Stimulated activated memory B cell treated with anti-CD40 and anti-IgM and Interleukin-4, amounts not matched to agents 10 μg/mL and 1 μg/mL and 100 μg/mL, for 72 hours (primary cell): Measurements from ENCODE around the gene RAB3IL1.

Experiments used
- ATAC-seq: fragments of 150-1000 bp; cut with Tn5 transposase; 2 replicates; pipeline ENCODE4 v1.10.0; 2021
- H3K27ac Mint-ChIP-seq: one replicate; pipeline ENCODE4 v1.8.0; 2022; ENCODE audit warnings: mild to moderate bottlenecking, mixed read lengths
- H3K27me3 Mint-ChIP-seq: one replicate; pipeline ENCODE4 v1.8.0; 2022; ENCODE audit warnings: mixed read lengths
- H3K36me3 Mint-ChIP-seq: one replicate; pipeline ENCODE4 v1.8.0; 2022; ENCODE audit warnings: mixed read lengths
- H3K4me1 Mint-ChIP-seq: one replicate; pipeline ENCODE4 v1.8.0; 2022; ENCODE audit warnings: mixed read lengths
- H3K4me3 Mint-ChIP-seq: one replicate; pipeline ENCODE4 v1.8.0; 2022; ENCODE audit warnings: mild to moderate bottlenecking, moderate library complexity, mixed read lengths
- H3K9me3 Mint-ChIP-seq: one replicate; pipeline ENCODE4 v1.8.0; 2022; ENCODE audit warnings: mixed read lengths

The RAB3IL1 gene

DNA sequence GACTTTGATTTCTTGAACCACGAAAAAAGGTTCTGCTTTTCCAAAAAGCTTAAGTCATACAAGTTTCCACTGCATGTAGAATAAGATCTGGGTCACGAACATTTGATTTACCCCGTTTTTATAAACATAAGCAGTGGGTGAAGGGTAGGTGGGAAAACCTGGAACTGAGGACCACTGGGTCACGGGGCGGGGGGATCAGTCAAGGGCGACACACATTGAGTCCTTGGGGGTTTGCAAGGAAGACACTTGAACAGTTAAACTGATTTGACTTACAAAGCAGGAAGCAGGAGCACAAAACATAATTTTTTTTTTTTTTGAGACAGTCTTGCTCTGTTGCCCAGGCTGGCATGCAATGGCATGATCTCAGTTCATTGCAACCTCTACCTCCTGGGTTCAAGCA is 36.9 kb downstream of the RAB3IL1 start:
- no peaks in the 10 kb centered on the region for H3K27me3 Mint-ChIP-seq
- peak; percentile 84 for ATAC-seq

GRCh38 chr11:61880031-61880430 is 37.3 kb downstream of the RAB3IL1 start:
- Mint-ChIP-seq H3K4me3 (peak overlapping the region; percentile 74), H3K4me1 (peaks cover 63% of the 10 kb centered on the region), H3K36me3 (peaks cover 26% of the 10 kb centered on the region), H3K9me3 (no peaks in the 10 kb centered on the region), H3K27me3 (no peaks in the 10 kb centered on the region), H3K27ac (peak overlapping the region; percentile 90)
- peak; percentile 79 for ATAC-seq

More for the DNA sequence above, 36.9 kb downstream of the RAB3IL1 start:
- peaks cover 26% of the 10 kb centered on the region for H3K36me3 Mint-ChIP-seq
- peak overlapping the region; percentile 74 for H3K4me3 Mint-ChIP-seq
- peaks cover 67% of the 10 kb centered on the region for H3K4me1 Mint-ChIP-seq
- H3K9me3 Mint-ChIP-seq, result no peaks in the 10 kb centered on the region
- H3K27ac Mint-ChIP-seq, result peak overlapping the region; percentile 90

GRCh38 chr11:61879152-61879551 is 38.2 kb downstream of the RAB3IL1 start:
- peak overlapping the region; percentile 90 for H3K27ac Mint-ChIP-seq
- H3K36me3 Mint-ChIP-seq, result peaks cover 26% of the 10 kb centered on the region
- H3K27me3 Mint-ChIP-seq, result no peaks in the 10 kb centered on the region
- ATAC-seq, result no peak
- H3K4me1 Mint-ChIP-seq, result peaks cover 57% of the 10 kb centered on the region
- peak overlapping the region; percentile 74 for H3K4me3 Mint-ChIP-seq
- H3K9me3 Mint-ChIP-seq, result no peaks in the 10 kb centered on the region

DNA sequence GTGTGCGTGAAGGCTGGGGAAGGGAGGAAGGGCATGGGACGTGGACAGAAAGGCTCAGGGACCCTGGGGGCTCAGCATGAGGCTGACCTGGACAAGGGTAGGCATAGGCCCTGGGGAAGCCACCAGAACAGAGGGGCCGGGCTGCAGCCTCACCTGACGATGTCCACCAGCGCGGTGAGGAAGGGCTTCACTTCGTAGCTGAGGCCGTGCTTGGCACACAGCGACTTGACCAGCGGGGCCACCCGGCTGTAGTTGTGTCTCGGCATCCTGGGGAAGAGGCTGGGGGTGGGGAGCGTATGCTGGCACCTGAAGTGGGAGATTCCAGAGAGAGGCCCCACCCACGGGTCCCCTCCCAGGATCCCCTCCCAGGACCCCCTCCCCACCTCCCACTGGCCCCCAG is 41.7 kb downstream of the RAB3IL1 start:
- peaks cover 40% of the 10 kb centered on the region for H3K4me1 Mint-ChIP-seq
- H3K36me3 Mint-ChIP-seq, result peaks cover 25% of the 10 kb centered on the region
- H3K27ac Mint-ChIP-seq, result no peak overlapping the region
- ATAC-seq, result no peak
- H3K4me3 Mint-ChIP-seq, result no peak overlapping the region
- no peaks in the 10 kb centered on the region for H3K9me3 Mint-ChIP-seq
- no peaks in the 10 kb centered on the region for H3K27me3 Mint-ChIP-seq

DNA sequence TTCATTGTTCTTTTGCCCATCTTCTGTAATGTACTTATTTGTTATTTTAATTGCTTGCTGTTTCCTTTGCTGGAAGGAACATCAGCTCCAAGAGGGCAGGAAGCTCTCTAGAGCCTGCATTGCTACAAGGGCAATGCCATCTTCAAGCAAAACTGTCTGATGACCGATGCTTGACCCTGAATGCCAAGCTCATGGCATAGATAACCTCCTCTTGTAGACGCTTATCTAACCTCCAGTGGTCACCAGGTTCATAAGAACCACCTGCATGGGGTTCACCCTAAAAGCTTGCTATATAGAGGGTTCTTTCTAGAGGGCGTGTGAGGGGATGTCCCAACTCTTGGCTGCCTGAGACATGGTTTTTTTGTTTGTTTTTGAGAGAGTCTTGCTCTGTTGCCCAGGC is 42.5 kb downstream of the RAB3IL1 start:
- no peak overlapping the region for H3K27ac Mint-ChIP-seq
- no peak for ATAC-seq
- no peaks in the 10 kb centered on the region for H3K27me3 Mint-ChIP-seq
- H3K36me3 Mint-ChIP-seq, result peaks cover 25% of the 10 kb centered on the region
- H3K9me3 Mint-ChIP-seq, result no peaks in the 10 kb centered on the region
- peaks cover 34% of the 10 kb centered on the region for H3K4me1 Mint-ChIP-seq
- no peak overlapping the region for H3K4me3 Mint-ChIP-seq

- no peak overlapping the region for H3K27ac Mint-ChIP-seq
- no peaks in the 10 kb centered on the region for H3K9me3 Mint-ChIP-seq
- H3K36me3 Mint-ChIP-seq, result peaks cover 25% of the 10 kb centered on the region
- no peak overlapping the region for H3K4me3 Mint-ChIP-seq
- ATAC-seq, result no peak
- peaks cover 31% of the 10 kb centered on the region for H3K4me1 Mint-ChIP-seq
- H3K27me3 Mint-ChIP-seq, result no peaks in the 10 kb centered on the region
Observed at GRCh38 chr11:61874377-61874809, 43.0 kb downstream of the RAB3IL1 start.

DNA sequence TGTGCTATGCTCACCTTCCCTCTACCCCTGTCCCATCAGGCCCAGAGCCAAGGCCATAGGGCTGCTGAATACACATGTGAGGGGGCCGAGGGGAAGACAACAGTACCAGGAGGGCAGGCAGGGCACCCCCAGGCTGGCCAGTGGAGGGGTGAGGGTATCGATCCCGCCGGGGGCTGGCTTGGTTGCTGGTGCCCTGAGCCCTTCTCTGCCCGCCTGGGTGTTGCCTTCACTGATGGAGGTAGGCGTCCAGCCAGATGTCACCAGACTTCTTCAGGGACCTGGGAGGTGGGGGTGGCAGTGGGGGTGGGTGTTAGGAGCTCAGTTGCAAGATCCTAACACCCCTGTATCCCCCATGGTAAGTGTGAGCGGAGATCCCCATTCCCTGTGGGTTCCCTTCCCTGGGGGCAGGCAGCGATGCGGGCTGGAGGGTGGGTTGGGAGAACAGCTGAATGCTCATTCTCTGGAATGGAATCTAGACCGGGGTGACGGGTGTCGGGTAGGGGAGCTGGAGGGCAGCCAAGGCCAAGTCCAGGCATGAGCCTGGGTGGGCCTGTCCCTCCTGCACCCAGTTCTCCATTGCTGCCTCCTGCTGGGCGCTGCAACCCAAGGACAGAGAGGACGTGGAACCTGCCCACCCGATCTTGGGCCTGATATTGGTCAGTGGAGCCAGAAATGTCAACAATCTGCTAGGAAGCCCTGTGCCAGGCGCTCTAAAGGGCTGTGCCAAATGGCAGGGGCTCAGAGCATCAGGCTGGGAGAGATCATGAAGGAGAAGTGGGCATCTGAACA is 43.6 kb downstream of the RAB3IL1 start:
- H3K36me3 Mint-ChIP-seq, result peaks cover 25% of the 10 kb centered on the region
- H3K9me3 Mint-ChIP-seq, result no peaks in the 10 kb centered on the region
- no peak overlapping the region for H3K27ac Mint-ChIP-seq
- peaks cover 26% of the 10 kb centered on the region for H3K4me1 Mint-ChIP-seq
- no peak for ATAC-seq
- H3K4me3 Mint-ChIP-seq, result no peak overlapping the region
- H3K27me3 Mint-ChIP-seq, result no peaks in the 10 kb centered on the region

- Mint-ChIP-seq H3K36me3 (peaks cover 22% of the 10 kb centered on the region), H3K4me1 (peaks cover 23% of the 10 kb centered on the region), H3K9me3 (no peaks in the 10 kb centered on the region), H3K4me3 (no peak overlapping the region), H3K27ac (no peak overlapping the region), H3K27me3 (no peaks in the 10 kb centered on the region)
- ATAC-seq, result no peak
Observed at GRCh38 chr11:61872935-61873565, 44.3 kb downstream of the RAB3IL1 start.

DNA sequence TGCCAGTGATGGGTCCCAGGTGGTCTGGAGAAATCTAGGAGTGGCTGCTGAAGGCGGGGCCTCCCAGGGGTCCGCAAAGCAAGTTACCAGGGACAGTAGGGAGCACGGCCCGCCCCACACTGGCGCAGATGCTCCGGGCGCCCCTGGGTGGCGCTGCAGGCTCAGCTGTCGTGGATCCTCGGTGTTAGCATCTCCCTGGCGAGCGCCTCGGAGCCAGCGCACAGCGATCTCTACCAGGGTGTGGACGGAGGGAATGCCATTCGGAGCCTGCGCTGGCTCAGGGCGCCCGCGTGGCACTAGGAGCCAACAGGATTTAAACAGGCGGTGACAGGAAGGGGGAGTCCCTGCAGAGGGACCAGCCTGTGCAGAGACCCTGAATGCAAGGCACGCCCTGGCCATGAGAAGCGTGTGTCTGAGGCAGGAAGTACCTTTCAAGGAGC is 46.2 kb downstream of the RAB3IL1 start:
- ATAC-seq, result peak; percentile 88
- H3K4me3 Mint-ChIP-seq, result peak overlapping the region; percentile 70
- no peaks in the 10 kb centered on the region for H3K27me3 Mint-ChIP-seq
- peaks cover 9% of the 10 kb centered on the region for H3K36me3 Mint-ChIP-seq
- H3K27ac Mint-ChIP-seq, result peak overlapping the region; percentile 60
- peaks cover 12% of the 10 kb centered on the region for H3K4me1 Mint-ChIP-seq
- H3K9me3 Mint-ChIP-seq, result no peaks in the 10 kb centered on the region

GRCh38 chr11:61870541-61871031 is 46.8 kb downstream of the RAB3IL1 start:
- Mint-ChIP-seq H3K4me3 (no peak overlapping the region), H3K9me3 (no peaks in the 10 kb centered on the region)

DNA sequence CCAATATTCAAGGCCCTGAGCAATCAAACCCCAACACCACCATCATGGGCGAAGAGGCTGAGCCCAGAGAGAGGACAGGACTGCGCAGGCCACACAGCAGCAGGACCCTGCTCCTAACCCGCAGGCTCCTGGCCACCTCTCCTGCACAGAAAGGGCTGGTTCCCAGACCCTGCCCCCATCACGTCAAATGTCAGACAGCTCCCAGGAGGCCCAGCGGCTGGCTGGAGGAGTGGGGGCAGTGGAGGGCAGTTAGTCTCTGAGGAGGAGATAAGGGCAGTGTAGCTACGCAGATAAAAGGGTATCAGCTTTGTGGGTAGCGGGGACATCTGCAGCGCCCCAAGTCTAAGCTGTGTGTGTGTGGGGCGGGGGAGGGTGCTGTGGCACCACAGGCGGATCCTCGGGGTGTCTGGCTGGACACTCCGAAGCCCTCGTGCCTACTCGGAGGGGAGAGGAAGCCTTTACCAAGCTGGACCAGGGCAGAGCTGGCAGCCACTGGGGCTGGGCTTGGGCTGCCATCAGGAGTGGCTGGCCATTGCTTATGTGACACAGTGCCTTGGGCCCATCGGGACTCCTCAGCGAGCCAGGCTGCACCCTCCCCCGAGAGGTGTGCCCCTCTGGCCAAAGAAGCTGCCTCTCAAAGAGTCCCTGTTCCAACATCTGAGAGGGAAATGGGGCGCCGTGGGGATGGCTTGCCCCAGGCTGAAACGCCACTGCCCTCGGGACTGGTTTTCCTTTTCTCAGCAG is 47.5 kb downstream of the RAB3IL1 start:
- no peak for ATAC-seq
- peaks cover 12% of the 10 kb centered on the region for H3K4me1 Mint-ChIP-seq

More at GRCh38 chr11:61870541-61871031, 46.8 kb downstream of the RAB3IL1 start:
- ATAC-seq, result no peak
- peaks cover 12% of the 10 kb centered on the region for H3K4me1 Mint-ChIP-seq
- H3K27me3 Mint-ChIP-seq, result no peaks in the 10 kb centered on the region
- peaks cover 14% of the 10 kb centered on the region for H3K36me3 Mint-ChIP-seq
- peak overlapping the region; percentile 60 for H3K27ac Mint-ChIP-seq

DNA sequence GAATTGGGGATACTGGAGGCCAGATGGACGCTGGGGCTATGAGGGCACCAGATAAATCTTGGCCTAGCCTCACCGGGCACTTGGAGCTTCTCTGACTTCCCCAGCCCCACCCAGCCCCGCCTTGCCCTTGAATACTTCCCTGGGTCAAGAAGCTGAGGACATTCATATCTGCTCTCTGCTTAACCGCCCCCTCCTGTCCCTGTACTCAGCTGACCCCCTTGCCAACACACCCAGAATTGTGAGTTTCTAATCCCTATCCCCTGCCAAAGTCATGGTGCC is 48.0 kb downstream of the RAB3IL1 start:
- H3K27ac Mint-ChIP-seq, result no peak overlapping the region
- no peak for ATAC-seq
- H3K9me3 Mint-ChIP-seq, result no peaks in the 10 kb centered on the region
- H3K4me3 Mint-ChIP-seq, result no peak overlapping the region
- H3K27me3 Mint-ChIP-seq, result no peaks in the 10 kb centered on the region
- H3K4me1 Mint-ChIP-seq, result peaks cover 12% of the 10 kb centered on the region
- H3K36me3 Mint-ChIP-seq, result peaks cover 23% of the 10 kb centered on the region

More for the DNA sequence above, 47.5 kb downstream of the RAB3IL1 start:
- no peak overlapping the region for H3K4me3 Mint-ChIP-seq
- H3K9me3 Mint-ChIP-seq, result no peaks in the 10 kb centered on the region
- no peak overlapping the region for H3K27ac Mint-ChIP-seq
- H3K27me3 Mint-ChIP-seq, result no peaks in the 10 kb centered on the region
- H3K36me3 Mint-ChIP-seq, result peaks cover 21% of the 10 kb centered on the region

- peaks cover 23% of the 10 kb centered on the region for H3K36me3 Mint-ChIP-seq
- ATAC-seq, result no peak
- H3K9me3 Mint-ChIP-seq, result no peaks in the 10 kb centered on the region
- H3K4me1 Mint-ChIP-seq, result peaks cover 12% of the 10 kb centered on the region
- H3K4me3 Mint-ChIP-seq, result no peak overlapping the region
- no peak overlapping the region for H3K27ac Mint-ChIP-seq
- no peaks in the 10 kb centered on the region for H3K27me3 Mint-ChIP-seq
Observed at GRCh38 chr11:61868571-61869428, 48.6 kb downstream of the RAB3IL1 start.

DNA sequence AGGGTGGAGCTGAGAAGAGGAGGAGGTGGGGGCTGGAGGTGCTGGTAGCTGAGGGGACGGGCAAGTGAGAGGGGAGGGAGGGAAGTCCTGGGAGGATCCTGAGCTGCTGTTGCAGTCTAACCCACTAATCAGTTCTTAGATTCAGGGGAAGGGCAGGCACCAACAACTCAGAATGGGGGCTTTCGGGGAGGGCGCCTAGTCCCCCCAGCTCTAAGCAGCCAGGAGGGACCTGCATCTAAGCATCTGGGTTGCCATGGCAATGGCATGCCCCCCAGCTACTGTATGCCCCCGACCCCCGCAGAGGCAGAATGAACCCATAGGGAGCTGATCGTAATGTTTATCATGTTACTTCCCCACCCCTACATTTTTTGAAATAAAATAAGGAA is 50.4 kb downstream of the RAB3IL1 start:
- Mint-ChIP-seq H3K36me3 (peaks cover 19% of the 10 kb centered on the region), H3K27ac (no peak overlapping the region), H3K4me3 (no peak overlapping the region), H3K9me3 (no peaks in the 10 kb centered on the region), H3K27me3 (no peaks in the 10 kb centered on the region), H3K4me1 (peaks cover 12% of the 10 kb centered on the region)
- ATAC-seq, result no peak
